ENCODE data around the gene RBKS. TPM values are rescaled to one million over a fixed set of nuclear protein-coding genes. Genes with fewer than 3 reads are reported as not detected.

Gene RBKS
- polyA plus RNA-seq, 1 of the 3 experiments (the other 2 are of a cell fraction) = 7.4 TPM

GRCh38 chr2:27824401-27824800 is 65.8 kb downstream of the RBKS start:
- Histone ChIP-seq H3K9me3 (no peaks in the 10 kb centered on the region), H3K4me3 (ENCODE audit: low read depth in 2 of 2, low read length in 1 of 2) (no peak overlapping the region), H3K36me3 (replicated peaks in 1 of 2; ENCODE audit: control insufficient read depth in 1 of 2, insufficient read depth in 2 of 2, low read length in 1 of 2) (no peaks in the 10 kb centered on the region), H2AFZ (ENCODE audit: low read depth) (no peak overlapping the region), H3K79me2 (ENCODE audit: insufficient read depth) (no peaks in the 10 kb centered on the region), H3K4me2 (no peak overlapping the region), H3K9me2 (no peaks in the 10 kb centered on the region), H3K4me1 (ENCODE audit: control insufficient read depth in 1 of 2, insufficient read depth in 2 of 2, low read depth in 1 of 2, low read length in 1 of 2) (no peaks in the 10 kb centered on the region), H3K27ac (ENCODE audit: low read depth in 2 of 2, low read length in 1 of 2) (no peak overlapping the region), H3K27me3 (ENCODE audit: insufficient read depth) (no peaks in the 10 kb centered on the region), H4K20me1 (ENCODE audit: insufficient read depth) (no peaks in the 10 kb centered on the region), H3K9ac (no peak overlapping the region), H3F3A (replicated peaks; ENCODE audit: insufficient read depth) (no peaks in the 10 kb centered on the region)
- ChIA-PET CTCF (interaction anchor here (1.1 kb wide), 1 partner anchor 17 kb away, joined by 4 read pairs; no protein-coding TSS in a partner anchor), POLR2A (no interaction called here)
- DNase-seq = no peak
- 93% methylated on average over 1 of the region's 1 CpG for WGBS (ENCODE audit: low lambda C conversion rate)
- TF ChIP-seq YY1 (IDR thresholded peaks at IDR 0.05; ENCODE audit: low read depth) = no peak
- no peak for TF ChIP-seq TEAD4 (IDR thresholded peaks at IDR 0.05; ENCODE audit: borderline replicate concordance, insufficient read depth)
- TF ChIP-seq CHD2 (IDR thresholded peaks at IDR 0.05; ENCODE audit: low read length, partially characterized antibody) = no peak
- no peak for TF ChIP-seq MXI1 (IDR thresholded peaks at IDR 0.05; ENCODE audit: low read depth, low read length)
- no peak for TF ChIP-seq GATA2 (CRISPR knock-in tag; IDR thresholded peaks at IDR 0.05)
- no peak for TF ChIP-seq PBX3 (IDR thresholded peaks at IDR 0.05)
- TF ChIP-seq CTCF (IDR thresholded peaks at IDR 0.05) = no peak
- no peak for TF ChIP-seq USF1 (IDR thresholded peaks at IDR 0.05; ENCODE audit: borderline replicate concordance, low read depth)
- TF ChIP-seq ZBTB33 (IDR thresholded peaks at IDR 0.05; ENCODE audit: borderline replicate concordance, low read depth) = no peak
- no peak for TF ChIP-seq RFX5 (IDR thresholded peaks at IDR 0.05; ENCODE audit: low read length)
- TF ChIP-seq TAF1 (IDR thresholded peaks at IDR 0.05; ENCODE audit: borderline replicate concordance, low read depth, low read length) = no peak
- no peak for TF ChIP-seq JUND (IDR thresholded peaks at IDR 0.05)
- no peak for TF ChIP-seq RXRA (IDR thresholded peaks at IDR 0.05; ENCODE audit: borderline replicate concordance, low read depth)
- no peak for TF ChIP-seq NFIC (IDR thresholded peaks at IDR 0.05; ENCODE audit: borderline replicate concordance)
- TF ChIP-seq NRF1 (IDR thresholded peaks at IDR 0.05; ENCODE audit: low read depth, low read length) = no peak
- TF ChIP-seq RAD21 (IDR thresholded peaks at IDR 0.05; ENCODE audit: low read length) = no peak
- no peak for TF ChIP-seq SMC3 (IDR thresholded peaks at IDR 0.05; ENCODE audit: low read depth, low read length)
- no peak for TF ChIP-seq ELF1 (IDR thresholded peaks at IDR 0.05)
- TF ChIP-seq MAX (IDR thresholded peaks at IDR 0.05; ENCODE audit: low read depth) = no peak
- TF ChIP-seq EP300 (IDR thresholded peaks at IDR 0.05; ENCODE audit: borderline replicate concordance in 1 of 2, low read depth in 1 of 2, low read length in 1 of 2) = no peak

Measured in SK-N-SH (cell line).